Endothelial cell of umbilical vein (primary cell): ENCODE results near the gene IL1R1. TPM values are rescaled to one million over a fixed set of nuclear protein-coding genes. Genes with fewer than 3 reads are reported as not detected.

Experiments used
- BruUV-seq: library from RNA; stranded (reverse); fragments of 400-500 nt; replicated peaks from 2 replicates; lab custom pipeline; 2021; lab: Mats Ljungman, UMichigan
- CTCF ChIA-PET: fragments of 300-600, 350-600 bp; sonication (Branson Sonifier 250); formaldehyde crosslinking; loops from one replicate; lab custom pipeline; 2021; ENCODE audit warnings: antibody characterized with exemption, inconsistent platforms; lab: Charles Lee
- POLR2A ChIA-PET: fragments of 300-600, 350-600 bp; sonication (Branson Sonifier 250); formaldehyde crosslinking; loops from one replicate; lab custom pipeline; 2021; ENCODE audit warnings: antibody characterized with exemption, inconsistent platforms; lab: Charles Lee
- DNase-seq: peaks from one replicate; pipeline ENCODE4 v3.0.0-alpha.2; 2011; ENCODE audit warnings: low read depth, low spot score
- FAIRE-seq: peaks from 2 replicates; lab custom pipeline; 2011; peaks lifted over from hg19 to GRCh38; lab: Jason Lieb, UNC
- H2AFZ ChIP-seq: 2 replicates; pipeline ENCODE4 v1.6.0; 2012; ENCODE audit warnings: low read depth, low read length, control low read depth, inconsistent platforms
- H3K27ac ChIP-seq: 2 replicates; pipeline ENCODE4 v1.5.1; 2011; ENCODE audit warnings: low read depth, mild to moderate bottlenecking, control low read depth, low read length, moderate library complexity; ENCODE audit not compliant: insufficient read depth
- H3K27me3 ChIP-seq, 2 experiments: 2 replicates each; pipeline versions ENCODE4 v1.6.0 to v1.6.1; 2011; ENCODE audit warnings: low read length in 2 of 2, mixed read lengths in 1 of 2; ENCODE audit not compliant: control insufficient read depth in 2 of 2, insufficient read depth in 2 of 2
- H3K36me3 ChIP-seq, 2 experiments: 2 replicates in 1 of 2; 3 replicates in 1 of 2; pipeline ENCODE4 v1.5.1; 2011; ENCODE audit warnings: low read length in 2 of 2, mild to moderate bottlenecking in 1 of 2, moderate library complexity in 1 of 2; ENCODE audit not compliant: control insufficient read depth in 2 of 2, insufficient read depth in 2 of 2; ENCODE audit errors: extremely low read depth in 1 of 2
- H3K4me1 ChIP-seq: 3 replicates; pipeline ENCODE4 v1.5.1; 2011; ENCODE audit warnings: mild to moderate bottlenecking, low read length; ENCODE audit not compliant: control insufficient read depth, insufficient read depth; ENCODE audit errors: extremely low read depth
- H3K4me2 ChIP-seq: 2 replicates; pipeline ENCODE4 v1.6.1; 2011; ENCODE audit warnings: low read length, control low read depth, mixed read lengths; ENCODE audit not compliant: insufficient read depth
- H3K4me3 ChIP-seq, 3 experiments: fragments of 200-600 bp in 1 of 3; sonication (generic), shearing (Covaris generic) in 1 of 3; replicated peaks in 1 of 3; 2 replicates each; pipeline ENCODE4 v1.5.1; 2011 to 2016; ENCODE audit warnings: control low read depth in 3 of 3, low read length in 3 of 3, mild to moderate bottlenecking in 2 of 3, inconsistent platforms in 1 of 3, low read depth in 1 of 3, moderate library complexity in 1 of 3; ENCODE audit not compliant: insufficient read depth in 1 of 3
- H3K79me2 ChIP-seq: 2 replicates; pipeline ENCODE4 v1.6.0; 2012; ENCODE audit warnings: low read length, inconsistent platforms; ENCODE audit not compliant: control insufficient read depth, insufficient read depth
- H3K9ac ChIP-seq: replicated peaks from 2 replicates; pipeline ENCODE3; 2011; ENCODE audit warnings: low read length, control low read depth; ENCODE audit not compliant: insufficient read depth; ENCODE audit errors: extremely low read depth
- H3K9me1 ChIP-seq: replicated peaks from 3 replicates; pipeline ENCODE4 v1.6.0; 2011; ENCODE audit warnings: mild to moderate bottlenecking, low read length; ENCODE audit not compliant: control insufficient read depth, insufficient read depth; ENCODE audit errors: extremely low read depth
- H3K9me3 ChIP-seq: replicated peaks from 2 replicates; pipeline ENCODE4 v1.5.1; 2012; ENCODE audit warnings: low read length, inconsistent platforms; ENCODE audit not compliant: control insufficient read depth, insufficient read depth
- H4K20me1 ChIP-seq: replicated peaks from 2 replicates; pipeline ENCODE3; 2011; ENCODE audit warnings: mild to moderate bottlenecking, low read length; ENCODE audit not compliant: control insufficient read depth, insufficient read depth; ENCODE audit errors: extremely low read depth
- EZH2 ChIP-seq: IDR thresholded peaks from 2 replicates; pipeline ENCODE4 v1.6.1; 2012; ENCODE audit warnings: borderline replicate concordance, low read depth, mild to moderate bottlenecking, moderate library complexity, low read length, inconsistent platforms; ENCODE audit not compliant: severe bottlenecking
- FOS ChIP-seq: IDR thresholded peaks from 2 replicates; pipeline ENCODE4 v1.6.1; 2011; ENCODE audit warnings: mild to moderate bottlenecking, low read length, moderate library complexity, borderline replicate concordance; ENCODE audit not compliant: insufficient read depth
- GATA2 ChIP-seq: IDR thresholded peaks from 2 replicates; pipeline ENCODE4 v1.7.0; 2011; ENCODE audit warnings: low read depth, mild to moderate bottlenecking, moderate library complexity, mixed read lengths, low read length; ENCODE audit not compliant: insufficient read length, insufficient read depth
- JUN ChIP-seq: IDR thresholded peaks from 2 replicates; pipeline ENCODE4 v1.6.1; 2011; ENCODE audit warnings: borderline replicate concordance, low read depth; ENCODE audit not compliant: insufficient read length, insufficient read depth
- MYC ChIP-seq: IDR thresholded peaks from one replicate; pipeline ENCODE4 v1.6.1; 2011; ENCODE audit warnings: mild to moderate bottlenecking, low read depth, low read length
- POLR2A ChIP-seq: IDR thresholded peaks from 2 replicates; pipeline ENCODE4 v1.6.1; 2012; ENCODE audit warnings: low read depth, mild to moderate bottlenecking, control low read depth, low read length
- POLR2AphosphoS5 ChIP-seq: IDR thresholded peaks from 2 replicates; pipeline ENCODE4 v1.6.1; 2012; ENCODE audit warnings: low read depth, mild to moderate bottlenecking, control low read depth, low read length, moderate library complexity; ENCODE audit not compliant: insufficient read depth
- dilution Hi-C: fragments of 300-500 bp; cut with MboI; formaldehyde crosslinking; loops from one replicate; pipeline ENCODE4 v1.15.0; 2019; ENCODE audit warnings: low sequenced_read_pairs; ENCODE audit not compliant: extremely low pct_ligation_motif_present
- intact Hi-C: fragments of 100-400 bp; cut with micrococcal nuclease; formaldehyde crosslinking; loops from one replicate; pipeline ENCODE4 v1.10.0; 2022
- polyA plus RNA-seq, 4 experiments: library from polyadenylated mRNA; depleted of rRNA in 3 of 4; stranded (reverse) in 3 of 4; unstranded in 1 of 4; fragments of >200 nt; gene quantifications; 2 replicates each; pipeline versions ENCODE4 v1.2.1 to v1.2.3, GENCODE V29; 2011 to 2012; ENCODE audit warnings: missing spikeins in 1 of 4
- total RNA-seq: library from RNA; stranded (reverse); gene quantifications from 2 replicates; pipeline ENCODE4 v1.2.3, GENCODE V29; 2021
- TF ChIP-seq, protein P1 (sequence below), 2 donors: IDR thresholded peaks; 1 replicate in 1 of 2; 2 replicates in 1 of 2; pipeline ENCODE4 v1.5.1; 2011; ENCODE audit warnings: low read length in 2 of 2, mild to moderate bottlenecking in 2 of 2, moderate library complexity in 2 of 2, control low read depth in 1 of 2, inconsistent platforms in 1 of 2, low read depth in 1 of 2; ENCODE audit not compliant: insufficient read depth in 1 of 2; ENCODE audit errors: extremely low read depth in 1 of 2
- TF ChIP-seq, protein P2 (sequence below): IDR thresholded peaks from 2 replicates; pipeline ENCODE4 v1.6.1; 2011; ENCODE audit not compliant: insufficient read depth, insufficient read length

The IL1R1 gene
- total and polyA plus RNA-seq, 2 donors (not counting 3 experiments of a cell fraction or from before 2014, with no cell fraction given) = 5.4 to 5.5 TPM

DNA sequence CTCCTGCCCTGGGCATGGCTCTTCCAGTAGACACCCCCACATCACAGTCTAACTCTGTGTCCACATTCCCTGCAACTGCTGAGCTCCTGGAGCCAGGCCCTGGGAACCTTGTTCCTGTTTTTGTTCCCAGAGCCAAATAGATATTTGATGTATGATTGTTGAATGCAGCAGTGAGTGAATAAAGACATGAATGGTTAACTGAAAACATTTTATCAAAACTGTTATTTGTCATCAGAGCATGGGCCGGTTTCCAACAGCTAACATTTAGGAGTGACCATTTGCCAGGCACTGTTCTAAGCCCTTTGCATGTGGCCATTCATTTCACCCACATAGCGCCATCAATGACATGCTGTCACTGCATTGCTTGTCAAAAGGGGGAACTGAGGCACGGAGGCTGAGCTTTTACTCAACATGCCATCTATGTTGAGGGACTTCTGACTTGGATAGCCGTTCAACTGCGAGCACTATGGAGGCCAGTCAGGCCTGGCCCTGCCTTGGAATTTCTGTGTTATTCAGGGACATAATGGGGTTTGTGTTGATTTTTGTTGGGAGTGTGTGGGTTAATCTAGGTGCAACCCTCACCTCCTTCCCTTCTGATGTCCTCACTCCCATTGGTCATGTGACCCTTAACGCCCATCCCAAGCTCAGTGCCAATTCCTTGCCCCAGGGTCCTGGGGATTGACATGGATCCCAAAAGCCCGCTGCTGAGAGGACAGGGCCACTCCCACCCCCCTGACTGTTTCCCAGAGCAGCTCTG lies 12.6 kb downstream of the IL1R1 start:
- dilution Hi-C loops = no loop called here
- Histone ChIP-seq H3K36me3 (peaks cover 0 to 4% of the 10 kb centered on the region in 2 experiments), H3K9me3 (no peaks in the 10 kb centered on the region), H3K4me1 (peaks cover 4% of the 10 kb centered on the region), H3K27me3 (no peaks in the 10 kb centered on the region), H3K9me1 (no peaks in the 10 kb centered on the region), H3K4me2 (no peak overlapping the region), H3K79me2 (no peaks in the 10 kb centered on the region), H2AFZ (no peak overlapping the region), H3K4me3 (no peak overlapping the region), H4K20me1 (no peaks in the 10 kb centered on the region), H3K27ac (no peak overlapping the region), H3K9ac (no peak overlapping the region)
- no peak for DNase-seq
- TF ChIP-seq, protein P1, sequence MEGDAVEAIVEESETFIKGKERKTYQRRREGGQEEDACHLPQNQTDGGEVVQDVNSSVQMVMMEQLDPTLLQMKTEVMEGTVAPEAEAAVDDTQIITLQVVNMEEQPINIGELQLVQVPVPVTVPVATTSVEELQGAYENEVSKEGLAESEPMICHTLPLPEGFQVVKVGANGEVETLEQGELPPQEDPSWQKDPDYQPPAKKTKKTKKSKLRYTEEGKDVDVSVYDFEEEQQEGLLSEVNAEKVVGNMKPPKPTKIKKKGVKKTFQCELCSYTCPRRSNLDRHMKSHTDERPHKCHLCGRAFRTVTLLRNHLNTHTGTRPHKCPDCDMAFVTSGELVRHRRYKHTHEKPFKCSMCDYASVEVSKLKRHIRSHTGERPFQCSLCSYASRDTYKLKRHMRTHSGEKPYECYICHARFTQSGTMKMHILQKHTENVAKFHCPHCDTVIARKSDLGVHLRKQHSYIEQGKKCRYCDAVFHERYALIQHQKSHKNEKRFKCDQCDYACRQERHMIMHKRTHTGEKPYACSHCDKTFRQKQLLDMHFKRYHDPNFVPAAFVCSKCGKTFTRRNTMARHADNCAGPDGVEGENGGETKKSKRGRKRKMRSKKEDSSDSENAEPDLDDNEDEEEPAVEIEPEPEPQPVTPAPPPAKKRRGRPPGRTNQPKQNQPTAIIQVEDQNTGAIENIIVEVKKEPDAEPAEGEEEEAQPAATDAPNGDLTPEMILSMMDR (IDR thresholded peaks at IDR 0.05; ENCODE audit: extremely low read depth in 1 of 2, insufficient read depth in 1 of 2, low read depth in 1 of 2, low read length in 2 of 2) = no peak
- TF ChIP-seq MYC = no peak
- no peak for TF ChIP-seq POLR2A
- TF ChIP-seq, protein P2, sequence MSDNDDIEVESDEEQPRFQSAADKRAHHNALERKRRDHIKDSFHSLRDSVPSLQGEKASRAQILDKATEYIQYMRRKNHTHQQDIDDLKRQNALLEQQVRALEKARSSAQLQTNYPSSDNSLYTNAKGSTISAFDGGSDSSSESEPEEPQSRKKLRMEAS = no peak
- no peak for TF ChIP-seq GATA2
- TF ChIP-seq POLR2AphosphoS5 = no peak
- no peak for TF ChIP-seq JUN
- no peak for TF ChIP-seq FOS
- TF ChIP-seq EZH2 = no peak
- intact Hi-C loops = no loop called here
- ChIA-PET POLR2A (no interaction called here), CTCF (interaction anchor here (1.2 to 2.5 kb wide), 3 partner anchors 11 to 135 kb away, joined by 3 to 10 read pairs (median 5); no protein-coding TSS in a partner anchor)
- FAIRE-seq = no peak
- no TSS peak for BruUV-seq
